HepG2 (cell line): Measurements from ENCODE around the gene MYPN. TPM values are rescaled to one million over a fixed set of nuclear protein-coding genes. Genes with fewer than 3 reads are reported as not detected.

Experiments used
- ATAC-seq: fragments of 200-7000 bp; cut with Tn5 transposase; 3 replicates; pipeline ENCODE4 v1.9.1; 2020; ENCODE audit warnings: mild to moderate bottlenecking, moderate library complexity
- BruUV-seq: library from RNA; stranded (reverse); fragments of 400-500 nt; replicated peaks from 2 replicates; lab custom pipeline; 2021; lab: Mats Ljungman, UMichigan
- CTCF ChIA-PET: fragments of 300-600 bp; formaldehyde crosslinking; extraction: SDS; loops from one replicate; lab custom pipeline; 2021; ENCODE audit warnings: low total read pairs, inconsistent platforms, low intra/inter-chr PET ratio; lab: Yijun Ruan, JAX
- POLR2A ChIA-PET: fragments of 350-600 bp; sonication (Branson Sonifier 250); formaldehyde crosslinking; loops from one replicate; lab custom pipeline; 2020; ENCODE audit warnings: antibody characterized with exemption, inconsistent platforms; lab: Yijun Ruan, JAX
- DNase-seq: peaks from one replicate; pipeline ENCODE4 v3.0.0-alpha.2; 2015; ENCODE audit warnings: low spot score
- FAIRE-seq: peaks from 3 replicates; lab custom pipeline; 2011; peaks lifted over from hg19 to GRCh38; lab: Jason Lieb, UNC
- H2AFZ ChIP-seq: one replicate; pipeline ENCODE4 v1.6.1; 2011; ENCODE audit warnings: low read length, inconsistent platforms
- H3K27ac ChIP-seq: fragments of 300-600 bp; 3 replicates; pipeline ENCODE4 v1.8.0; 2011; ENCODE audit warnings: mixed run types, mild to moderate bottlenecking, mixed read lengths, low read length, inconsistent platforms; ENCODE audit not compliant: insufficient read depth; ENCODE audit errors: extremely low read length
- H3K27me3 ChIP-seq, 2 experiments: fragments of 200-600 bp in 1 of 2; 2 replicates in 1 of 2; 3 replicates in 1 of 2; pipeline versions ENCODE4 v1.6.0 to v1.8.0; 2011; ENCODE audit warnings: low read length in 2 of 2, mild to moderate bottlenecking in 2 of 2, moderate library complexity in 2 of 2, inconsistent platforms in 1 of 2; ENCODE audit not compliant: insufficient read depth in 2 of 2, control insufficient read depth in 1 of 2
- H3K36me3 ChIP-seq, 2 experiments: fragments of 200-600 bp in 1 of 2; replicated peaks in 1 of 2; 2 replicates in 1 of 2; 3 replicates in 1 of 2; pipeline versions ENCODE4 v1.5.1 to v1.8.0; 2011; ENCODE audit warnings: low read length in 2 of 2, inconsistent platforms in 1 of 2; ENCODE audit not compliant: insufficient read depth in 2 of 2, control insufficient read depth in 1 of 2
- H3K4me1 ChIP-seq: 2 replicates; pipeline ENCODE4 v1.5.1; 2012; ENCODE audit warnings: low read length, inconsistent platforms; ENCODE audit not compliant: insufficient read depth
- H3K4me2 ChIP-seq: 2 replicates; pipeline ENCODE4 v1.6.0; 2011; ENCODE audit warnings: low read depth, low read length, inconsistent platforms
- H3K4me3 ChIP-seq, 3 experiments: fragments of 200-600 bp in 1 of 3; sonication (generic), shearing (Covaris generic) in 1 of 3; replicated peaks in 1 of 3; 2 replicates each; pipeline ENCODE4 v1.5.1; 2011 to 2016; ENCODE audit warnings: low read length in 3 of 3, inconsistent platforms in 2 of 3, low read depth in 2 of 3, mild to moderate bottlenecking in 2 of 3, control low read depth in 1 of 3, mixed read lengths in 1 of 3; ENCODE audit not compliant: insufficient read depth in 1 of 3
- H3K79me2 ChIP-seq: one replicate; pipeline ENCODE4 v1.6.1; 2011; ENCODE audit warnings: low read length, inconsistent platforms; ENCODE audit not compliant: insufficient read depth
- H3K9ac ChIP-seq: 2 replicates; pipeline ENCODE4 v1.6.0; 2011; ENCODE audit warnings: mild to moderate bottlenecking, low read depth, low read length, inconsistent platforms; ENCODE audit not compliant: insufficient read depth
- H3K9me3 ChIP-seq: 2 replicates; pipeline ENCODE4 v1.5.1; 2012; ENCODE audit warnings: mild to moderate bottlenecking, low read length
- H4K20me1 ChIP-seq: 2 replicates; pipeline ENCODE4 v1.6.0; 2011; ENCODE audit warnings: inconsistent platforms, mild to moderate bottlenecking, low read length, moderate library complexity; ENCODE audit not compliant: insufficient read depth
- ARID4A ChIP-seq: sonication (generic); formaldehyde crosslinking; IDR thresholded peaks from 2 replicates; pipeline ENCODE4 v1.5.0; 2020; ENCODE audit warnings: mild to moderate bottlenecking, missing genetic modification reagents, borderline replicate concordance
- EHMT2 ChIP-seq: fragments of 200-600 bp; sonication (generic); IDR thresholded peaks from 2 replicates; pipeline ENCODE4 v1.7.0; 2017; ENCODE audit warnings: antibody characterized with exemption, low read depth, low read length, borderline replicate concordance
- HDAC2 ChIP-seq: sonication (generic); formaldehyde crosslinking; IDR thresholded peaks from 2 replicates; pipeline ENCODE4 v1.4.0; 2020; ENCODE audit warnings: missing genetic modification reagents
- HMG20A ChIP-seq: IDR thresholded peaks from 2 replicates; pipeline ENCODE4 v1.6.1; 2016; ENCODE audit warnings: borderline replicate concordance
- WGBS: methylation state at CpG from one replicate; pipeline ENCODE4 v1.1.6; 2017; ENCODE audit warnings: low lambda C conversion rate; 5-methylcytosine and 5-hydroxymethylcytosine counted together
- in situ Hi-C: cut with HindIII; loops from 2 replicates; pipeline ENCODE4 v1.10.0; 2017; ENCODE audit warnings: low pct_unique_long_range_greater_than_20kb; ENCODE audit not compliant: extremely low pct_ligation_motif_present
- intact Hi-C: fragments of 100-400 bp; cut with micrococcal nuclease; formaldehyde crosslinking; loops from one replicate; pipeline ENCODE4 v1.10.0; 2022; ENCODE audit not compliant: unreplicated experiment
- polyA plus RNA-seq, 8 experiments: library from polyadenylated mRNA; depleted of rRNA in 3 of 8; stranded (reverse) in 7 of 8; unstranded in 1 of 8; fragments of >200 nt; fragmentation: Illumina TruSeq in 4 of 8; extraction: Trizol in 4 of 8; gene quantifications; 2 replicates each; pipeline versions ENCODE4 v1.2.1 to v1.2.3, GENCODE V29; 2011 to 2016; ENCODE audit warnings: low read depth in 4 of 8, missing spikeins in 1 of 8, mixed read lengths in 1 of 8; ENCODE audit not compliant: insufficient read depth in 1 of 8
- total RNA-seq, 5 experiments: library from RNA; depleted of rRNA; stranded (reverse); fragments of >200 nt; fragmentation: Illumina TruSeq; extraction: Trizol; gene quantifications; 2 replicates each; pipeline ENCODE4 v1.2.3, GENCODE V29; 2016; ENCODE audit warnings: low read depth in 1 of 5
- TF ChIP-seq, protein P1 (sequence below): sonication (generic); formaldehyde crosslinking; IDR thresholded peaks from 2 replicates; pipeline ENCODE4 v1.9.0; 2021; ENCODE audit warnings: mild to moderate bottlenecking, missing genetic modification reagents

Gene MYPN
- total and polyA plus RNA-seq, 2 of the 13 experiments (the other 11 are each of a cell fraction or from before 2014, with no cell fraction given), result not detected

- no peaks in the 10 kb centered on the region for H4K20me1 ChIP-seq
- H2AFZ ChIP-seq, result no peak overlapping the region
- H3K27ac ChIP-seq, result no peak overlapping the region
- ChIA-PET CTCF (no interaction called here), POLR2A (no interaction called here)
- no peak for FAIRE-seq
- H3K4me1 ChIP-seq, result no peaks in the 10 kb centered on the region
- no peak overlapping the region for H3K4me3 ChIP-seq
- H3K27me3 ChIP-seq, result no peaks in the 10 kb centered on the region
- ATAC-seq, result no peak
- DNase-seq, result no peak
- TF ChIP-seq EHMT2 (no peak), HDAC2 (CRISPR knock-in tag) (no peak), HMG20A (CRISPR knock-in tag) (no peak), ARID4A (CRISPR knock-in tag) (no peak)
- TF ChIP-seq, protein P1, sequence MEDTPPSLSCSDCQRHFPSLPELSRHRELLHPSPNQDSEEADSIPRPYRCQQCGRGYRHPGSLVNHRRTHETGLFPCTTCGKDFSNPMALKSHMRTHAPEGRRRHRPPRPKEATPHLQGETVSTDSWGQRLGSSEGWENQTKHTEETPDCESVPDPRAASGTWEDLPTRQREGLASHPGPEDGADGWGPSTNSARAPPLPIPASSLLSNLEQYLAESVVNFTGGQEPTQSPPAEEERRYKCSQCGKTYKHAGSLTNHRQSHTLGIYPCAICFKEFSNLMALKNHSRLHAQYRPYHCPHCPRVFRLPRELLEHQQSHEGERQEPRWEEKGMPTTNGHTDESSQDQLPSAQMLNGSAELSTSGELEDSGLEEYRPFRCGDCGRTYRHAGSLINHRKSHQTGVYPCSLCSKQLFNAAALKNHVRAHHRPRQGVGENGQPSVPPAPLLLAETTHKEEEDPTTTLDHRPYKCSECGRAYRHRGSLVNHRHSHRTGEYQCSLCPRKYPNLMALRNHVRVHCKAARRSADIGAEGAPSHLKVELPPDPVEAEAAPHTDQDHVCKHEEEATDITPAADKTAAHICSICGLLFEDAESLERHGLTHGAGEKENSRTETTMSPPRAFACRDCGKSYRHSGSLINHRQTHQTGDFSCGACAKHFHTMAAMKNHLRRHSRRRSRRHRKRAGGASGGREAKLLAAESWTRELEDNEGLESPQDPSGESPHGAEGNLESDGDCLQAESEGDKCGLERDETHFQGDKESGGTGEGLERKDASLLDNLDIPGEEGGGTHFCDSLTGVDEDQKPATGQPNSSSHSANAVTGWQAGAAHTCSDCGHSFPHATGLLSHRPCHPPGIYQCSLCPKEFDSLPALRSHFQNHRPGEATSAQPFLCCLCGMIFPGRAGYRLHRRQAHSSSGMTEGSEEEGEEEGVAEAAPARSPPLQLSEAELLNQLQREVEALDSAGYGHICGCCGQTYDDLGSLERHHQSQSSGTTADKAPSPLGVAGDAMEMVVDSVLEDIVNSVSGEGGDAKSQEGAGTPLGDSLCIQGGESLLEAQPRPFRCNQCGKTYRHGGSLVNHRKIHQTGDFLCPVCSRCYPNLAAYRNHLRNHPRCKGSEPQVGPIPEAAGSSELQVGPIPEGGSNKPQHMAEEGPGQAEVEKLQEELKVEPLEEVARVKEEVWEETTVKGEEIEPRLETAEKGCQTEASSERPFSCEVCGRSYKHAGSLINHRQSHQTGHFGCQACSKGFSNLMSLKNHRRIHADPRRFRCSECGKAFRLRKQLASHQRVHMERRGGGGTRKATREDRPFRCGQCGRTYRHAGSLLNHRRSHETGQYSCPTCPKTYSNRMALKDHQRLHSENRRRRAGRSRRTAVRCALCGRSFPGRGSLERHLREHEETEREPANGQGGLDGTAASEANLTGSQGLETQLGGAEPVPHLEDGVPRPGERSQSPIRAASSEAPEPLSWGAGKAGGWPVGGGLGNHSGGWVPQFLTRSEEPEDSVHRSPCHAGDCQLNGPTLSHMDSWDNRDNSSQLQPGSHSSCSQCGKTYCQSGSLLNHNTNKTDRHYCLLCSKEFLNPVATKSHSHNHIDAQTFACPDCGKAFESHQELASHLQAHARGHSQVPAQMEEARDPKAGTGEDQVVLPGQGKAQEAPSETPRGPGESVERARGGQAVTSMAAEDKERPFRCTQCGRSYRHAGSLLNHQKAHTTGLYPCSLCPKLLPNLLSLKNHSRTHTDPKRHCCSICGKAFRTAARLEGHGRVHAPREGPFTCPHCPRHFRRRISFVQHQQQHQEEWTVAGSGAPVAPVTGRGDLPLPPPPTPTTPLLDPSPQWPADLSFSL (CRISPR knock-in tag), result no peak
- TF ChIP-seq, all 625 proteins: peak for 0
- H3K9ac ChIP-seq, result no peak overlapping the region
- H3K36me3 ChIP-seq, result no peaks in the 10 kb centered on the region
- intact Hi-C loops (no loop called here), in situ Hi-C loops (no loop called here)
- no peak overlapping the region for H3K4me2 ChIP-seq
- BruUV-seq, result no TSS peak
- whole genome bisulfite sequencing, result 17% methylated on average over 3 of the region's 3 CpGs
- no peaks in the 10 kb centered on the region for H3K79me2 ChIP-seq
- no peaks in the 10 kb centered on the region for H3K9me3 ChIP-seq
Observed at GRCh38 chr10:68192113-68192512, 82.8 kb downstream of the MYPN start.
